ENCODE data around the gene C2CD5. TPM values are rescaled to one million over a fixed set of nuclear protein-coding genes. Genes with fewer than 3 reads are reported as not detected.

The C2CD5 gene
- total RNA-seq, 1 experiment from 2014 or later: 22.9 TPM

DNA sequence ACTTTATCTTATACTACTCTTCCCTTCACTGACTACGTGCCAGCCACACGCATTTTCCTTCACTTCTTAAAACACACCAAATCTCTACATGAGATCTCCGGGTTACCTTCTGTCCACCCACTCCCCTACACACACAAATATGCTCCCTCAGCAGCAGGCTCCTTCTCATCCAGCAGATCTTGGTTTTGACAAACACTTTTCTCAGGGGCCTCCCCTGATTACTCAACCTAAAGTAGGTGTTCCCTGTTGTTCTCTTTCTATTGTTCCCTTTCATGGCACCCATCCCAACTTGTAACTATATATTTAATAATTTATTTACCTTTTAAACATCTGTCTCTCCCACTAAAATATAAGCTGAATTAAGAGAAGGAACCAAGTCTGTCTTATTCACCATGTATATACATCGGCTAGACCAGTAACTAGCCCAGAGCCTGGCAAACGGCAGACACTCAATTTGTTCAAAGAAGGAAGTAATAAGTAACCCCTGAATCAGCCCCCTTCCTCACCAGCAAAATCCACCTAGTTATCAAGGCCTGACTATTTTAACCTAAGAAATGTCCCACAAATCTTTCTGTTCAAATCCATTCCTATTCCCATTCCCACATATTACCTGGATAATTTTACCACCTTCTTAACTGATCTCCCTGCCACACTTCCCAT, 2.7 kb downstream of the C2CD5 start (continued):
- no peak for TF ChIP-seq FOSL1 (IDR thresholded peaks at IDR 0.05; ENCODE audit: low read depth)
- no peak for TF ChIP-seq SIN3A (IDR thresholded peaks at IDR 0.05; ENCODE audit: low read depth)

- ChIA-PET CTCF (interaction anchor here (1.4 kb wide), 1 partner anchor 10 kb away, joined by 6 read pairs; no protein-coding TSS in a partner anchor), POLR2A (no interaction called here)
Measured at GRCh38 chr12:22539055-22539454, 5.3 kb downstream of the C2CD5 start.

More at GRCh38 chr12:22539055-22539454, 5.3 kb downstream of the C2CD5 start:
- intact Hi-C loops (cut with micrococcal nuclease): no loop called here
- Histone ChIP-seq H3K4me2 (ENCODE audit: low read length) (no peak overlapping the region), H2AFZ (ENCODE audit: low read depth, low read length, poor library complexity, severe bottlenecking) (no peak overlapping the region), H4K20me1 (ENCODE audit: insufficient read depth) (no peaks in the 10 kb centered on the region), H3K36me3 (ENCODE audit: control insufficient read depth in 1 of 2, insufficient read depth in 2 of 2, low read length in 2 of 2) (no peaks in the 10 kb centered on the region), H3K9me3 (ENCODE audit: control insufficient read depth in 1 of 2, insufficient read depth in 1 of 2, low read depth in 1 of 2, low read length in 2 of 2) (no peaks in the 10 kb centered on the region), H3K4me1 (ENCODE audit: control insufficient read depth in 1 of 2, insufficient read depth in 2 of 2, low read length in 2 of 2) (peaks cover 0 to 6% of the 10 kb centered on the region in 2 experiments; a peak in 2 of 4 replicates), H3K4me3 (replicated peaks in 1 of 2; ENCODE audit: low read depth in 1 of 2, low read length in 2 of 2) (no peak overlapping the region), H3K79me2 (ENCODE audit: insufficient read depth, low read length) (peaks cover 6% of the 10 kb centered on the region), H3K27ac (ENCODE audit: low read depth, low read length) (no peak overlapping the region), H3K27me3 (ENCODE audit: insufficient read depth, low read length) (no peaks in the 10 kb centered on the region), H3K9me2 (ENCODE audit: insufficient read depth) (no peaks in the 10 kb centered on the region), H3K9ac (ENCODE audit: low read length) (no peak overlapping the region)
- no TSS peak for BruUV-seq (replicated peaks)
- RAD21 ChIA-PET (ENCODE audit: low non-redundant PET in 1 of 2, low total read pairs in 2 of 2, uncharacterized antibody in 2 of 2, unreplicated experiment in 2 of 2): no interaction called here
- ATAC-seq (no peak), DNase-seq (ENCODE audit: low read depth, low spot score) (no peak)
- TF ChIP-seq REST (IDR thresholded peaks at IDR 0.05; ENCODE audit: low read depth): no peak
- TF ChIP-seq, protein P1, sequence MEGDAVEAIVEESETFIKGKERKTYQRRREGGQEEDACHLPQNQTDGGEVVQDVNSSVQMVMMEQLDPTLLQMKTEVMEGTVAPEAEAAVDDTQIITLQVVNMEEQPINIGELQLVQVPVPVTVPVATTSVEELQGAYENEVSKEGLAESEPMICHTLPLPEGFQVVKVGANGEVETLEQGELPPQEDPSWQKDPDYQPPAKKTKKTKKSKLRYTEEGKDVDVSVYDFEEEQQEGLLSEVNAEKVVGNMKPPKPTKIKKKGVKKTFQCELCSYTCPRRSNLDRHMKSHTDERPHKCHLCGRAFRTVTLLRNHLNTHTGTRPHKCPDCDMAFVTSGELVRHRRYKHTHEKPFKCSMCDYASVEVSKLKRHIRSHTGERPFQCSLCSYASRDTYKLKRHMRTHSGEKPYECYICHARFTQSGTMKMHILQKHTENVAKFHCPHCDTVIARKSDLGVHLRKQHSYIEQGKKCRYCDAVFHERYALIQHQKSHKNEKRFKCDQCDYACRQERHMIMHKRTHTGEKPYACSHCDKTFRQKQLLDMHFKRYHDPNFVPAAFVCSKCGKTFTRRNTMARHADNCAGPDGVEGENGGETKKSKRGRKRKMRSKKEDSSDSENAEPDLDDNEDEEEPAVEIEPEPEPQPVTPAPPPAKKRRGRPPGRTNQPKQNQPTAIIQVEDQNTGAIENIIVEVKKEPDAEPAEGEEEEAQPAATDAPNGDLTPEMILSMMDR (IDR thresholded peaks at IDR 0.05 in 2 of 3, conservative IDR thresholded peaks at IDR 0.05 in 1 of 3; ENCODE audit: borderline replicate concordance in 1 of 3, insufficient read depth in 1 of 3, low read depth in 2 of 3, low read length in 2 of 3): no peak
